AG04449 (cell line): Measurements from ENCODE around the gene TMEM163.
"Not testable (repeated sequence)": the region's sequence is repeated elsewhere in the genome, so short reads cannot be mapped to it uniquely, and the experiment has no call there.

ENCODE experiments used
- CTCF ChIA-PET: fragments of 350-600 bp; formaldehyde crosslinking; extraction: SDS; loops from one replicate; lab custom pipeline; 2021; ENCODE audit warnings: antibody characterized with exemption; lab: Yijun Ruan, JAX
- POLR2A ChIA-PET: fragments of 400-600, 350-600 bp; formaldehyde crosslinking; extraction: SDS; loops from one replicate; lab custom pipeline; 2020; ENCODE audit warnings: antibody characterized with exemption, inconsistent platforms; lab: Yijun Ruan, JAX
- DNase-seq: peaks from one replicate; pipeline ENCODE4 v3.0.0-alpha.2; 2010; ENCODE audit warnings: low read depth, low spot score
- H3K4me3 ChIP-seq: 2 replicates; pipeline ENCODE4 v1.5.1; 2011; ENCODE audit warnings: low read depth, mild to moderate bottlenecking, control low read depth, low read length
- CTCF ChIP-seq: IDR thresholded peaks from one replicate; pipeline ENCODE4 v1.5.1; 2011; ENCODE audit warnings: mild to moderate bottlenecking, moderate library complexity, low read length, control low read depth, inconsistent platforms; ENCODE audit not compliant: insufficient read depth; ENCODE audit errors: missing control alignments

The TMEM163 gene

GRCh38 chr2:134726645-134727044 lies 7.8 kb upstream of the TMEM163 start:
- no peak overlapping the region for H3K4me3 ChIP-seq
- TF ChIP-seq CTCF = no peak
- DNase-seq = no peak
- POLR2A ChIA-PET = no interaction called here
- CTCF ChIA-PET = no interaction called here

GRCh38 chr2:134725876-134726275 lies 7.1 kb upstream of the TMEM163 start:
- ChIA-PET POLR2A (no interaction called here), CTCF (no interaction called here)
- TF ChIP-seq CTCF = no peak

GRCh38 chr2:134724341-134724740 lies 5.5 kb upstream of the TMEM163 start:
- no peak for DNase-seq
- CTCF ChIA-PET = no interaction called here
- TF ChIP-seq CTCF = no peak
- H3K4me3 ChIP-seq = no peak overlapping the region
- POLR2A ChIA-PET = no interaction called here

More at GRCh38 chr2:134725876-134726275, 7.1 kb upstream of the TMEM163 start:
- no peak overlapping the region for H3K4me3 ChIP-seq
- DNase-seq = no peak

- DNase-seq, POLR2A ChIA-PET, H3K4me3 ChIP-seq, CTCF ChIA-PET: not testable (repeated sequence)
Measured at GRCh38 chr2:134723742-134724141, 4.9 kb upstream of the TMEM163 start.

DNA sequence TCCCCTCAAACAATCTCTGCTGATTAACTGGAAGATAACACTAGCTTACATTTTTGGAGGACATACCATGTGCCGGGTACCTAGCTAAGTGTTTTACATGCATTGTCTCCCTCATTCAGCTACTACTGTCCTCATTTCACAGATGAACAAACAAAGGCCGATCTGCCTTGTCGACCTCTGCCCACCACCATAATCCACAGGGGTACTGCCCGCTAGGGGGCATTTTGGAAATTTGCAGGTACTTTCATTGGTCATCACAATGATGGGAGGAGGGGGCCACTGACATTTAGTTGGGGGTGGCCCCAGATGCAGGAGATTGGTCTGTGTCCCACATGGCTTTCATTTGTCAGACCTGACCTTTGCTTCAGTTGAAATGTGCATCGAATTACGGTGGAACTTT lies 3.9 kb upstream of the TMEM163 start:
- no peak for DNase-seq
- no peak overlapping the region for H3K4me3 ChIP-seq
- TF ChIP-seq CTCF = no peak
- ChIA-PET CTCF (no interaction called here), POLR2A (no interaction called here)

DNA sequence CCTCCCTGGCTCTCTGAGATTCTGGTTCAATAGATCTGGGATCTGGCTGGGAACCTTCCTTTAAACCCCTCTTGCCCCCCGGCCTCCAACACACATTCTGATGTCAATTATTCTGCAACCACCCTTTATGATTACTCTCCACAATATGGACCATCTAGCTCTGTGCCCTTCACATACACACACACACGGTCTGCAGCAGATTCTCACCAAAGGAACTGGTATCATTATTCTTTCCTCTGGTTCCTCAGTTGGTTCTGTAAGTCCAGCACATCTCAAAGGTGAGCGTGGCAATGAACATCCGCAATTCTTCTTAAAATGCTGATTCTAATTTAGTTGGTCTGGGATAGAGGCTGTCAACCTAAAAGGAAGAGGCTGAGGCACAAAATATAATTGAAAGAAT lies 2.8 kb upstream of the TMEM163 start:
- H3K4me3 ChIP-seq = no peak overlapping the region
- no peak for TF ChIP-seq CTCF
- CTCF ChIA-PET = no interaction called here
- DNase-seq = no peak
- POLR2A ChIA-PET = no interaction called here

- DNase-seq = no peak
- H3K4me3 ChIP-seq = no peak overlapping the region
- CTCF ChIA-PET = no interaction called here
Measured at GRCh38 chr2:134718023-134718816, 580 bp downstream of the TMEM163 start.

More at GRCh38 chr2:134718023-134718816, 580 bp downstream of the TMEM163 start:
- POLR2A ChIA-PET = no interaction called here
- TF ChIP-seq CTCF = no peak
